ENCODE measurements around the gene SECTM1. TPM values are rescaled to one million over a fixed set of nuclear protein-coding genes. Genes with fewer than 3 reads are reported as not detected.
A peak's percentile ranks its signal among the peaks of the same experiment; 100 is the strongest.

Gene SECTM1
- total RNA-seq, 4 donors from 2014 or later: 10.7 to 258 (median 94.5) TPM

GRCh38 chr17:82327289-82327688 is 6.3 kb downstream of the SECTM1 start:
- Histone ChIP-seq H3K9me3 (no peaks in the 10 kb centered on the region), H3K36me3 (no peaks in the 10 kb centered on the region), H3K4me1 (peaks cover 7 to 65% (median 10%) of the 10 kb centered on the region in 4 donors), H3K27ac (no peak overlapping the region), H3K27me3 (no peaks in the 10 kb centered on the region), H3K4me3 (peak overlapping the region in 2 of 4 donors; percentile 29 to 39)
- no peak for TF ChIP-seq CTCF (IDR thresholded peaks at IDR 0.05)
- TF ChIP-seq POLR2A (IDR thresholded peaks at IDR 0.05): no peak
- no peak for DNase-seq

- Histone ChIP-seq H3K4me3 (no peak overlapping the region), H3K4me1 (peaks cover 7 to 61% (median 11%) of the 10 kb centered on the region in 4 donors), H3K36me3 (no peaks in the 10 kb centered on the region), H3K9me3 (no peaks in the 10 kb centered on the region), H3K27me3 (no peaks in the 10 kb centered on the region), H3K27ac (peak overlapping the region in 1 of 4 donors; percentile 39)
- TF ChIP-seq POLR2A (IDR thresholded peaks at IDR 0.05) (no peak), CTCF (IDR thresholded peaks at IDR 0.05) (no peak)
- no peak for DNase-seq
These were observed 8.0 kb downstream of the SECTM1 start for GRCh38 chr17:82325286-82326180.

GRCh38 chr17:82324566-82325285 is 8.8 kb downstream of the SECTM1 start:
- peak in 1 of 3 donors; percentile 78 for DNase-seq
- Histone ChIP-seq H3K27ac (peak overlapping the region in 1 of 4 donors; percentile 39), H3K4me3 (no peak overlapping the region), H3K36me3 (no peaks in the 10 kb centered on the region), H3K4me1 (peaks cover 0 to 56% (median 8%) of the 10 kb centered on the region in 4 donors), H3K9me3 (no peaks in the 10 kb centered on the region), H3K27me3 (no peaks in the 10 kb centered on the region)
- TF ChIP-seq CTCF (IDR thresholded peaks at IDR 0.05): no peak
- TF ChIP-seq POLR2A (IDR thresholded peaks at IDR 0.05): no peak

GRCh38 chr17:82323514-82324234 is 9.9 kb downstream of the SECTM1 start:
- Histone ChIP-seq H3K9me3 (no peaks in the 10 kb centered on the region), H3K36me3 (no peaks in the 10 kb centered on the region), H3K27me3 (no peaks in the 10 kb centered on the region), H3K27ac (no peak overlapping the region), H3K4me3 (no peak overlapping the region), H3K4me1 (peaks cover 0 to 49% (median 5%) of the 10 kb centered on the region in 4 donors)
- no peak for DNase-seq
- TF ChIP-seq POLR2A (IDR thresholded peaks at IDR 0.05): no peak
- TF ChIP-seq CTCF (IDR thresholded peaks at IDR 0.05): no peak

Data from Peyer's patch (tissue), 4 donors.